Raji (cell line): ENCODE measurements around the gene CRIM1.

Experiments used
- POLR2A ChIP-seq: IDR thresholded peaks from 2 replicates; pipeline ENCODE4 v1.6.1; 2011; ENCODE audit warnings: low read depth, low read length, control low read depth; ENCODE audit not compliant: insufficient read depth

The CRIM1 gene

DNA sequence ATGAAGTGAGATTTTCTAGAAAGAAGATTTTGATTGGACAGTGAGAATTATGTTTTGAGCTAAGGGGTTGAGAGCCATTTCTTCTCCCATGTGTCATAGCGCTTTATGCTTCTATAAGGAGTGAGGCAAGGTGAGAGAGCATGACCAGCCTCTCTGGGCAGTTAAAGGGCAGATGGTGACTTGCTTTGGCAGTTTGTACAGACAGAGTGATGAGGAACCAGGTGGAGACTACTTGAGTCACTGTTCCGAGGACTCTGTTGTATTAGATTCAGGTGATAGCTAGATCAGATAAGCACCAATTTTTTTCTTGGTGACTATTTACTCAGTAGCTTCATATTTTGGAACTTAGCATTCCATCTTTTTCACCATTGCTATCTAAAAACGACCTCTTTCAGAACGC, 4.5 kb downstream of the CRIM1 start:
- TF ChIP-seq POLR2A = no peak

DNA sequence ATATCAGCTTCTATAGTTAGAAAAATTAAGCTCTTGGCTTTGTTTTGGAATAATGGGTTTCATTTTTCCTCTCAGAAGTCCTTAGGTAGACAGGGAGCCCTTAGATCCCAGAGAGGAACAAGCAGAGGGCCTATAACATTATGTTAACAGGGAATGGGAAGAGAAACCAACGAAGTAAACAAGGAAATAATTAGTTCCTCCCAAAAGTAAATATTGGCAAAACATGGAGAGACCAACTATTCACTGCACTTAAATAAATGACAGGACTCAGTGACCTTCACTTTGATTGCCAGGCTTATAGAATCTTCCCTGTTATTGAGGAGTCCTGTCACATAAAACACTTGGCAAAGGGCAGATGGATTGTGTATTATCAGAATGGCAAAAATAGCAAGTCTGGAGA, 5.3 kb downstream of the CRIM1 start:
- TF ChIP-seq POLR2A = no peak

DNA sequence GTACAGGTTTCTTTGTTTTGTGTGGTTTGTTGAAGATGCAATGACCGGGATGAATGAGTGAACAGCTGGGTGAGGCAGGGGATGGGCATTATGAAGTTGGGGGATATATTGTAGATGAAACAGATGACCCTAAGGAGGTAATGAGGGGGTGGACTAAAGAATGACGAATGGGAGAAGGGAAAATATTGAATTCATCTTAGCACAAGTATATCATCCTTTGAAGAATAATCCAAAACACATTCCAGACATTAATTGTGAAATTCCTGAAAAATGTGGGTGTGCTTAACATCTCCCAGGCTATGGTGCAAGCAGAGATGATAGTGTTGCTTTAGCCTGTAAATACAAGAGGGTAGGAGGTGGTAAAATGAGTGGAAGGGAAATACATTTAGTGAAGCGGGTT, 5.8 kb downstream of the CRIM1 start:
- no peak for TF ChIP-seq POLR2A

DNA sequence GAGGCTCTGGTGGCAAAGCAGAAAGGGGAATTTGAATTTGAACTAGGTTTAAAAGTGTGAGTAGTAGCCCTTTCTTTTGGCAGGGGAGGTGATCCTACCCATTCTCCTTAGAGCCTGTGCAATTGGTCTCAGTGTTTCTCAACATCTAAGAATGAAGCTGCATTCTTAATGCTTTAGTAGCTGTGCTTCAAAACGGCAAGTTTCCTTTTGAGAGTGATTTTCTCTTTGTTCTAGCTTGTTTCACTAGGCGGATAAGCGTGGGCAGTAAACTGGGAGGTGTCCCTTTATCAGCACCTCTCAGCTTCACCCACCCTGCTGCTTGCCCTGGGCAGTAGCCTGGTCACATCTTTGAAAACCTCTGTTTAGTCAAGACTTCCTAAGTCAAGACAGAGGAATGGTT, 6.7 kb downstream of the CRIM1 start:
- no peak for TF ChIP-seq POLR2A

DNA sequence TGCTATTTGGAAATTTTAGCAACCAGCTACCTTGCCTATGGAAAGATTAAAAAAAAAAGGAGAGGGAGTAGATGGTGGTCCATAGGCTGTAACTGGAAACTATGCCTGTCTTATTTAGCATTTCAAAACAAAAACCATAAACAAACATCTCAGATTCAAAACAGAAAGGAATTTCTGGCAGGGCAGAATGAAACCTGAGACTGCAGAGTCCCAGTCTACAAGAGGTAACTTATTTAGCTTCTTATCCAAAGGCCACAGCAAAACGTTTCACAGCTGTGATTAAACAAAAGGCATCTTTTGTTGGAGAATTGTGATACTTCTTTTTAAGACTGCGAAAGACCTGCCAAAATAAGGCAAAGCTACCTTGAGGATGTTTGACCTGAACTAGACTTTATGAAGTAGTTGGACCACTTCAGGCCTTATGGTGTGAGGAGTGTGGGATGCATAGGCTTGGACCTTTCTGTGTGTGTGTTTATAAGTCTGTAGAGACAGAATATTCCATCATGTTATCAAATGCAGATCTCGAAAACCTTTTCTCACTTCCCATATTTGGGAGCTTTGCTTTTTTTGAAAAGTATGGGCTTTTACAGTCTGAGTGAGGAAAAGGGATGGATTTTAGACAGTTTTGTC, 11.0 kb downstream of the CRIM1 start:
- no peak for TF ChIP-seq POLR2A

DNA sequence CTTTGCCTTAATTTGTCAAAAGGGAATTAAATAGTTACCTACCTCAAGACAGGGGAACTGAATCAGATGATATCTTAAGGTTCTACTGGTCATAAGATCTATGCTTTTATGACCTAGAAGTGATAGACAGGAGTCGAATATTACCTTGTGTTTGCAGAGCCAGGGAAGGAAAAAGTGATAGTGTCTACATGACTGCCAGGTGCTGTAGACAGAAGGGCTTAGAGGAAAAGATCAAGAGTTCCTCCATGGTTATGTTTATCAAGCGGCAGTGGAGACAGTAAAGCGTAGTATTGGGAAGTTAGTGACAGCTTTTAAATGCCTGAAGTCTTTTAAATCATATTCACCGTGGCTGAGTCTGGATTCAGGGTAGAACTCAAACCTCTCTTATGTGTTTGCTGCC, 11.9 kb downstream of the CRIM1 start:
- TF ChIP-seq POLR2A = no peak

DNA sequence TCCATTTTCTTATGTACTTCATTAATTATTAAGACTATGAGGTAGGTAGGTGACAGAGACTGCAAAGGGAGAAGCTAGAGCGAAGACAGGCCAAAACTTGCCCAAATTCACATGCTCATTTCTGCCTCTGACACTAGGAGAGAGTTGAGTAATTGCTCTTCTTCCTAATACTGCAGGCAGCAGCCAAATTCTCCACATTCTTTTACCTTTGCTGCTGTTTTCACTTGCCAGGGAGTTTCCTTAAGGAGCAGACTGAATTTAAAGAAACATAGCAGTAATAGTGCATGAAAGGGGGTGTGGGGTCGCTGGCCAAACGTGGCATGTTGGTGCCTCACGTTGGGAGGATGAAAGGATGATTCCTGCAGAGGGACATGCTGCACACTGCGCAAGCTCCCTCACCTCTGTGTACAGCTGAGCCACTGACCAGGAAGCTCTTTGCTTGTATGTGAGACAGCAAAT, 12.3 kb downstream of the CRIM1 start:
- no peak for TF ChIP-seq POLR2A

DNA sequence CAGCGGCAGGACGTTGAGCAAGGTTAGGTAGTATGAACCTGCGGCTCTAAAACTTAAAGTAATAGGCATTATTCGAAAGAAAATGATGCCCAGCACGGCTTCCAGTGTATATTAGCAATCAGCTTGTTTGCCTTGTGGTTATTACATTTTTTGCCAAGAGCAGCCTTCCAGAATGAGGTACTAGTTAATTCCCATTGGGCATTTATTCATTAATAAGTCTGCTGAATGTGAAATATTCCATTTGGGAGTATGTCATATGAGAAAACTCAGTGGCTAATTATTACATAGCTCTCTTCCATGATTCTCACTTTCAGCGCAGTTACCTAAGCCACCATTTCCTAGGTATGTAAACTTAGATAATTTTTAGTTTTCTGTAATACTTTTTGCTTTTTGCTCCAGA, 12.9 kb downstream of the CRIM1 start:
- TF ChIP-seq POLR2A = no peak

DNA sequence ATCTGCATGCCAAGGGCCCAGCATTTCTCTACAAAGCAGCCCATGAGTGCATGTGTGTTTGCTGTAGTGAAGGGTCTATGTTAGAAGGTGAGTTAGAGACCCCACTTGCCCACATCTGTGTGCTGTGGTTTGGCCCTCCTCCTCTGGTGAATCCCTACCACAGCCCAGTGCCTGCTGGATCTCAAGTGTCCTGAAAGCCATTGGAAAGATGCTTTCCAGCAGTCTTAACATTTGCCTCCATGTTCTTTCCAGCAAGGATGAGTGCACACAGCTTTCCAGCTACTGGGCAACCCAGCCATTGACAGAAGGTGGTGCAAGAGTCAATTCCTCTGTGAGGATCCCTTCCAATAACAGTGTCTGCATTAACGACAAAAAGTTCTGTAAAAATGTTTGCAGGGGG, 13.6 kb downstream of the CRIM1 start:
- no peak for TF ChIP-seq POLR2A

DNA sequence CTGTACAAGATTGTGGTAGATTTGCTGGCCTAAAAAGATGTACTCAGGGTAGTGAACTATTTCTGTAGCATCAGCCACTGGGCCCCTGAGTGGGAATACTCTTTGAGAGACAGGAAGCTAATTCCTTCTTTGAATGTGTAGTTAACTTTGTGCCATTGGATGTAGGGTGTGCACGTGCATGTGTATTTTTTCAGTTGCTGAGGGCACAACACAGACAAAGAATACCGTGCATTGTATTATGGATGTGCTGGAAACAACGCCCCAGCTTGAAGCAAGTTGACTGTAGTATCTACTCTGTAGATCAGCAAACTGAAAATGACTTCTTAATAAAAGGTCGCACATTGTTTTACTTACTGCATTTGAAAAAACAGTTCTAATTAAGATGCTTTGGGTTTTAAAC, 14.1 kb downstream of the CRIM1 start:
- no peak for TF ChIP-seq POLR2A

DNA sequence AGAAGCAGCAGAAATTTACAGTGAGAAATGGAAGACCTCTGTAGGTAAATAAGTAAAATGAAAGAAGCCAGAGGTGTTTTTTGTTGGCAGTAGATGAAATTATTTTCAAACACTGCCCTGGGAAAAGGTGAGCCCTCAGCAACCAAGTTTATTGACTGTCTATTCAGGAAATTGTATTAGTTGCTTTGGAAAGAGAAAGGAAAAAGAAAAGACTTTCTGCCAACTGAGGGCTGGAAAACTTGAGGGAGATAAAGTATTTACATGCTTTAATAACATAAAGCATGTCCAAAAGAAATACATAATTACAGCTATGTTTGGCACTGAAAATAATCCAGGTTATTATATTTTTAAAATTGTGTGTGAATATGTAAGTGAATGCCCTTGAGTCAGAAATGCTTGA, 14.7 kb downstream of the CRIM1 start:
- TF ChIP-seq POLR2A = no peak

DNA sequence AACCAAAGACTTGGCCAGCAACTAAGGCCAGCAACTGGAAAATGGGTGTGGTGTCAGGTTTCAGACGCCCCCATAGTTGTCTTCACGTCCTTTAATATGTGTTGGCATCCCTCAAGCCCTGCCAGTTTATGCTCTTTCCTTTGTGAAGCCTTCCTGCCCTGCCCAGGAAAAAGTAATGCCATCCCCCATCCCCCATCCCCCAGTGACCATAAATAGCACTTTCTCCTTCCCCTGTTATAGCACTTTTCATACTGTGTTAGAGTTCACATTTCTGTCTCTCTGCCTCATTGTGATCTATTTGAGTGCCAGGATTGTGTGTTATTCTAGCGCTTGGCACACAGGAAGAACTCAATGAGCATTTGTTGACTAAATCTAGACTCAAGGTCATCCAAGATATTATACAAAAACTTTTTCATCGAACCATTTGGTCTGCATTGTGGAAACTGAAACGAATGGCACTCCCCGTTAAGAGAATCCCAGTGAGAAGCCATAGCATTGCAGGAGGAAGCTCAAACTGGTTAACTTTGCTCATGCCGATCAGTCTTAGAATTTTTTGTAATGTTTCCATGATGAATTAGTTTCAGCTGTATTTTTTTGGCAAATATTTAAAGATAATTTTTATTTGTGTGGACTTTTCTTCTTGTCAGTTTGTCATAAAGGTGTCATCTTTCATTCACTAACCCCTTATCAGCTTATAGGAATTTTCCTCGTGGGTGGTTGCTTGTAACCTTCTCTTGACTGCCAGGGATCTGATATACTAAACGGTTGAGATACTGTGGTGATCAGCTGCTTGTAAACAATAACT, 15.7 kb downstream of the CRIM1 start:
- no peak for TF ChIP-seq POLR2A

DNA sequence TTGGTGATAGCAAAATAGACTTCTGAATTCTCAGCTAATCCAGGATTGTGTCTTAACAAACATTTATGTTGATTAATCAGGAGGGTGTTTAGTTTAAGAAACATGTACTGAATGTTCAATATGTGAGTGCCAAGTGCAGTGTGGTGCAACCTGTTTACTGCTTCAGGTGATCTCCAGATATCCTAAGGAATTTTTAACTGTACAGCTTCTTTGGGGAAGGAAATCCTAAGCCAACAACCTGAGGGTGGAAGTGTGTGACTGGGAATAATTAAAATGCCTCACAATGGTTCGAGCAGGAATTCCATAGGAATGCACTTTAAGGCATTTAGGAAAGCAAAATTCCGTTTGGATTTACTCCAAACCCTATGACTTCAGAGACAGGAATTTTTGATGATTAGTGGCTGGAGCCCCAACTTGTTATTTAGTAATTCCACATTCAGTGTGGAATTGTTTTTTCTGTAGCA, 16.4 kb downstream of the CRIM1 start:
- no peak for TF ChIP-seq POLR2A

DNA sequence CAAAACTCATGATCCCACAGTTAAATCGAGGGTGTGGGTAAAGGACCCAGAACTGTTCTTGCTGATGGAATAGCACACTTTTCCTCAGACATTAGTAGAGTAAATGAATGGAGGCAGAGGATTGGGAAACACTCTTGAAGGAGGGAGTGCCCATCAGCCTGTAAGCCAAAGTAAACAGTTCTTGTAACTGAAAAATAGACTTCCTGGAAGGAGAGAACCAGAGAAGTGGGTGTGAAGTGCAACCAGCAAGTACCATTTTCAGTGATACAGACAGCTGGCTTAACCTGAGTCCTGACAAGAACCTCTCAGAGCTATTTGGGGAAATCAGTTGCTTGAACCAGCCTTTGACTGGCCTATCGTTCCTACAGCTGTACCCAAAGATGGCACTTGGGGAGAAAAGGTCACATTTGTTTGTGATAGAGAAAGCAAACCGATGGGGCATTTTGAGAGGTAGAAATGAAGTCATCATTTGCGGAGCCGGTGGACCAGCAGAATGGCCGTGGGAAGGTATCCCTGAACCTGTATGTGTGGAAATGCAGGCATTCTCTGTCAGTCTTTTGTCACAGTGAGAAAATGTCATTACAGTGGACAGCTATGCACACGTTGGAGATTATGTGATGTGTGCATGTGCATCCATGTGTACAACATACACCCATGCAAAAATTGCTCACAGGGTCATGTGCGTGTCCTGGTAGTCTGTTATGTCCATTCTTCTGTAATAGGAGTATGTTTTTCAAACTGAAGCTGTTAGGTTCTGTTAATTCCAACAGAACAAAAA, 17.8 kb downstream of the CRIM1 start:
- no peak for TF ChIP-seq POLR2A

DNA sequence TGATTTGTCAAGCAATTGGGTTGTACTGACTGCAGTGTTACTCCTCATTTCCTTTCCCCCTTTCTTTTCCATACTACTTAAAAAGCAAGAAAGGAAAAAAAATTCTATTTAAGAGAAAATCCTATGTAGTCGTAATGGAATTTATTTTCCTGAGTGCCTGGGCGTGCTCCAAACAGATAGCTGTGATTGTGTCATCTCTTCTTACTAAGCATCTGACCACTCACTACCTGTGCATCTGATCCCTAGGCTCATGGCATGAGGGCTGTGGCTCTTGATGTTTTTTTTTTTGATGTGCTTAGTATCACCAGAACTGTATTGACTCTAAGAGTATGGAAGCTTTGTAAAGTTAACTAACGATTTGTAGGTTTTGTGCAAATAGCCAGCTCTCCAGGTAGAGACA, 19.0 kb downstream of the CRIM1 start:
- TF ChIP-seq POLR2A = no peak

DNA sequence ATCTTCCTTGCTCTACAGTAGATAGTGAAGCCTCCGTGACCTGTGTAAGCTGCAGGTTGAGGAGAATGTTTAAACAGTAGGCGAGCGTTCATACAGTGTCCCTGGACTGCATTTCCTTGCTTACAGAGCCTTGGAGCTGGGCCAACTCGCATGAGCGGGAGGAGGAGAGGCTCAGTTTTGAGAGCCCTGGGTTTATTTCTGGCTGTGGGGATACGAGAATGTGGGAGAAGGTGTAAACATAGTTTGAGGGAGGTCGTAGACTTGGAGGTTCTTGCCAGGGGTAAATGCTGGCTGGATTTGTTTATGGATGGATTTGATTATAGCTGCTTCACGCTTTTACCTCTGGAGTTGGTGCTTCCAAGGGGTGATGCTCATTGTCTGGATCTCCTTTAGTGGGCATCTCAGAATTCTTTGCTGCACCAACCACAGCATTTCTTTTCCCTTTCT, 20.8 kb downstream of the CRIM1 start:
- TF ChIP-seq POLR2A = no peak
